Measurements from ENCODE around the gene UGT8.
"Not testable (repeated sequence)": the region's sequence is repeated elsewhere in the genome, so short reads cannot be mapped to it uniquely, and the experiment has no call there.

GRCh38 chr4:114670733-114671132 is 72.1 kb downstream of the UGT8 start:
- not testable (repeated sequence) for TF ChIP-seq CTCF (IDR thresholded peaks at IDR 0.05; ENCODE audit: control extremely low read depth in 1 of 3, insufficient read depth in 1 of 3, low read depth in 1 of 3, low read length in 3 of 3); JUND (IDR thresholded peaks at IDR 0.05; ENCODE audit: low read length); EP300 (IDR thresholded peaks at IDR 0.05; ENCODE audit: borderline replicate concordance in 1 of 2, low read depth in 2 of 2, low read length in 2 of 2); SP1 (IDR thresholded peaks at IDR 0.05; ENCODE audit: low read depth, low read length); POLR2A (IDR thresholded peaks at IDR 0.05; ENCODE audit: control extremely low read depth in 1 of 2, low read depth in 2 of 2, low read length in 2 of 2); CBX8 (IDR thresholded peaks at IDR 0.05; ENCODE audit: borderline replicate concordance, low read depth, low read length); ZNF274 (IDR thresholded peaks at IDR 0.05; ENCODE audit: borderline replicate concordance, extremely low read depth, low read length); POLR2AphosphoS5 (IDR thresholded peaks at IDR 0.05; ENCODE audit: low read depth, low read length); BACH1 (IDR thresholded peaks at IDR 0.05; ENCODE audit: low read length); TAF1 (IDR thresholded peaks at IDR 0.05; ENCODE audit: low read depth, low read length); PHF8 (conservative IDR thresholded peaks at IDR 0.05; ENCODE audit: low read depth, low read length)
- TF ChIP-seq, protein P1, sequence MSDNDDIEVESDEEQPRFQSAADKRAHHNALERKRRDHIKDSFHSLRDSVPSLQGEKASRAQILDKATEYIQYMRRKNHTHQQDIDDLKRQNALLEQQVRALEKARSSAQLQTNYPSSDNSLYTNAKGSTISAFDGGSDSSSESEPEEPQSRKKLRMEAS (IDR thresholded peaks at IDR 0.05): not testable (repeated sequence)

Measured in H1 (cell line).